Germinal center (tissue), 1 donor: Measurements from ENCODE around the gene RGS7.
"Not testable (repeated sequence)": the region's sequence is repeated elsewhere in the genome, so short reads cannot be mapped to it uniquely, and the experiment has no call there.

Experiments
- DNase-seq: peaks from one replicate; pipeline ENCODE4 v3.0.0; 2012; ENCODE audit warnings: mixed read lengths, low spot score

Gene RGS7

DNA sequence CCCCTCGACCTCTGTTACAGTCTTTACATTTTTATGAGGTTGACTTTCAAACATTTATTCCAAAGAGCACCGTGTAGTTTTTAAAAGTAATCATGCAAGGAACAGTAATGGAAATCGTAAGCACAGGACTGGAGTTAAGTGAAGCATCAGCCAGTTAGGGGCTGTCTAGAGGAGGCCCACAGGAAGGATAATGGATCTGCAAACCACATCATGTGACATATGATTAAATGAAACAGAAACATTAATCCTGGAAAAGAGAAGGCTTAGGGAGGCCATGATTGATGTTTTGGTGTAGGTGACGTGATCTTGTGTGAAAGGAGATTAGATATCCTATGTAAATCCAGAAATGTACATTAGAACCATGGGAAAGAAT is 25.0 kb downstream of the RGS7 start:
- DNase-seq: no peak

DNA sequence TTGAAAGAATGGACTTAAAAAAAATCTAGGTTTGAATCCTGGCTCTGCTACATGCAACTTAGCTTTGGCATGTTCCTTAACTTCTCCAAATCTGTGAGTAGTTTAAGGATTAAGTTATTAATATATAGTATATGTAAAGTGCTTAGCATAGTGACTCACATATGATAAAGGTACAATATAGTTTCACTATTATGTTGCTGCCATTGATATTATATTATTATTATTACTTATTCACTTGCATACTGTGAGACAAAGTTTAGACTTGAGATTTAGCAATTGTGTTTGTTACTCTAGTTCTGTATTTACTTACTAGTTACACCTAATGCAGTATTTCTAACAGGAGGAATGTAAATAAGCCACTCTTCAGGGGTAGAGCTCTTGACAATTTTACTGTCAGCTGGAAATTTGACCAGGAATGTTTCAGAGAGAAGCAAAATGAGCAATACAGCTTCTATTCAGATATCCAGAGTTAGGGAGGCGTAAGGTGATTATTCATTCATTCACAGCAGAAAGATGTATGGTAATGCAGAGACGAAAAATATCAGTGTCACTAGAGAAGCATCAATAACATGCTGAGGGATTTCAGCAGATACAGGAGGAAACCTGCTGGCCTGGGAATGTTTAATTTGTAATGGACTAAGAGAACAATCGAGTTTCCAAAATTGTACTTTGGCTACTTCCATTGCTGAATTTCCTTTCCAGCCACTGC is 25.5 kb downstream of the RGS7 start:
- no peak for DNase-seq

DNA sequence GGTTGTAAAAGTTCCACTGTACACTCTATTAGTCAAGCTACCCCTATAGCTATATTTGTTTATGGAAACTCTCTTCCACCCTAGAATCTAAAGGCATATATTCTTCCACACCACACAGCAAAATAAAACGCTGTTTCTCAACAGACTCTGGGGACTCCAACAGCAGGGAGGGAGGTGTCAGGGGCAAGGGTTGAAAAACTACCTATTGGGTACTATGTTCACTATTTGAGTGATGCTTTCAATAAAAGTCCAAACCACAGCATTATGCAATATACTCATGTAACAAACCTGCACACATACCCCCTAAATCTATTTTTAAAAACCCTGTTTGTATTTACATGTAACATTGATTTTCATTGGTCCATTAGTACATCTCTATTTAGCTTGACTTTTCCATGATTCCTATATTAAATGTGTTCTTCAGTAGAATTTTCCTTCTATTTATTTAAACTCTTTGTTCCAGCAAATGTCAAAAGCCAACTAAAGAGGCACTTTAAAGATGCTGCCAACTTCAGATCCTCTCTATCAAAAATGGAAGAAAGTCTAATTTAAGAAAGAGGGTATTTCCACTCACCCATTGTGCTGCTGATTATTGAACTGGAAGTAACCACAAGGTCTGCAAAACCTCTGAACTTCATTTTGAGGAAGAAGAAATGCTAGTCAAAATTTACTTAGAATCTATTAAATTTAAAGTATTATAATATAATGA is 26.2 kb downstream of the RGS7 start:
- DNase-seq: no peak

DNA sequence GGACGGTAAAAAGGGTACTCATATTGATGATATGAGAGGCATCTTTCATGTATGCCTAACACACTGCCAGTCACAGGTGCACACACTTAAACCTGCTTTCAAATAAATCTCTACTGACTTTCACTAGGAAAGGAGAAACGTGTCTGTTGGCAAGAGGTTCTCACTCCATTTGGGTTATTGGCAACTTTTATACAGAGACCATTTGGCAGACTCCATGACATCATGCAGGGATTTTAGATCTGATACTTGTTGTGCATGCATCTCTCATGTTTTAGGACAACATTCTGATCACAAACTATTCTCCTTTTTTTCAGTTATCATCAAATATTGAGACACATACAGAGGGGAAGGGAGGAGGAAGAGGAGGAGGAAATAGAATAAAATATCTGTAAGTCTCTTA is 31.5 kb downstream of the RGS7 start:
- no peak for DNase-seq

DNA sequence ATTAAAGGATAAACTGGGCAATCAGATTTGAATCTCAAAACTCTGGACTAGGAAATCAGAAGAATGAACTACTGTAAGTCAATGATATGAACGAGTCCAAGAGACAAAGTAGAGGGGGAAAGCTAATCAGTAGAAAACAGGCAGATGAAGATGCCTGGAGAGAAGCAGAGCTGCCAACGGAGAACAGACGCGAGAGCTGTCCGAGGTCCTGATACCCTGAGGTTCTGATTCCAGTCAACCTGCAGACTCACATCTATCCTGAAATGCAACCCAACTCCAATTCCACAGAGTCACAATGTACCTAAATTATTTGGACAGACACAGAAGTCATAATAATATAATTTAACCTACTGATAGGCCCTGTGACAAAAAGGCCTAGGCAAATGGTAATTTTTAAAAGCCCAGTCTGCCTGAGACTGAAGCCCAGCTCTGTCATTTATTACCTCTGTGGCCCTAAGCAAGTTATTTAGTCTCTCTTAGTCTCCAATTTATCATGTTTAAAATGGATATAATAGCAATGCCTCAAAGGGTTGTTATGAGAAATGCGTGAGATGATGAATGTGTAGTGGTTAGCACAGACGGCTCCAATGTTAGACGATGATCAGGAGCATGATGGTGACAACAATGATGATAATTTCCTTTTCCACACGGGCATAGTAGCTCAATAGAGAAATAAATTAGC is 33.4 kb downstream of the RGS7 start:
- DNase-seq: no peak

DNA sequence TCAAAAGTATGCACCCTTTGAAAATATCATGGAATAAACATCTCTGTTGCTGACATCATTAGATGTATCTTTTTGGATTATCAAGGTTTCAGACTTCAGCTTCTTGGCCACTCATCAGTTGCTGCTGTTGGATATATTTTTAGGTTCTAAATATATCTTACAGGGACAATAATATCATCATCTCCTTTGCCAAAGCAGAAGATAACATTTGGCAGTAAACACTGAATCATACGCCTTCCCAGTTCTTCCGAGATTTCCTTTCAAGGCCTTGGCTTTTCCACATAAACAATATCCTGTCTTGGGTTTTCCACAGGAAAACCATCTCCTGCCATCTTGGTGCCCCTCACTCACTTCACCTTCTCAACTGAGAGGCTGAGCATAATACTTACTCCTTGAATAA is 39.3 kb downstream of the RGS7 start:
- no peak for DNase-seq

DNA sequence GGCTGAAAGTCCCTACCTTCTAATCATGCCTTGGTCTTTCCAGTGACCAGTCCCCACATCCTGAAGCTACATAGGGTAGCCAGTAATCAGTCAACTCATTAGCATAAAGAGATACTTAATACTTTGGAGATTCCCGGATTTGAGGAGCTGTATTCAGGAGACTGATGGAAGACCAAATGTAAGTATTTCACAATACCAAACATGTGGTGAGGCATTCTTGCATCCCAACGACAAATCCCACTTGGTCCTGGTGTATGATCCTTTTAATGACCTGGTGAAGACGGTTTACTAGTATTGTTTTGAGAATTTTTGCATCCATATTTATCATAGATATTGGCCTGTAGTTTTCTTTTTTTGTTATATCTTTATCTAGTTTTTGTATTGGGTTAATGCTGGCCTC is 40.6 kb downstream of the RGS7 start:
- no peak for DNase-seq

DNA sequence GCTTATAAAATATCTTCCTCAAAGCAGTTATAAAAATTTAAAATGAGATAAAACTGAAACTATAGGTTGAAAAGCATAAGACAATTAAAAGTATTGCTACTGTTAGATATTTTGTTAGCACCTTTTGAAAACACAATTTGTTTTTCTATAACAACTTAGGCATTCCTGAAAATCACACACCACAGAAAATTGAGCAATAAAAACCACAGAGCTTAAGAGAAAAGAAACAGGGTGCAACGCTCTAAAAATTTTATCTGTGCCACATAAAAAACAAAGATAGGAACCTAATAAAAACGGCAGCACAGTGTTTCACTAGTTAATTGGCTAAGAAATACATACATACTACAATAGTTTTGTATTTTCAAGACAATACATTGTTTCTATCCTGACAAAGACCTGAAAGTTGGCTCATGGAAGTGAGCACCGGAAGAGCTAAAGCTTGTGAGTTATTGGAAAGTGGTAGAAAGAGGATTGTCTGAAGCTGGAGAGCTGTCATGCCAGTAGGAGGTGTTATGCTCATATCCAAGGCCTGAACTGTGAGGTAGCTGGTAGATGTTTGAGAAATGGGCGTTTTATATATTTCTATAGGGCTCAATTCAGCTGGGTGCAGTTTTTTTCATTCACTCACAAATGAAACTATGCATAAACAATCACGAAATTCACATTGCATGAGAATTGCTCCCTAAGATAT is 45.8 kb downstream of the RGS7 start:
- no peak for DNase-seq

DNA sequence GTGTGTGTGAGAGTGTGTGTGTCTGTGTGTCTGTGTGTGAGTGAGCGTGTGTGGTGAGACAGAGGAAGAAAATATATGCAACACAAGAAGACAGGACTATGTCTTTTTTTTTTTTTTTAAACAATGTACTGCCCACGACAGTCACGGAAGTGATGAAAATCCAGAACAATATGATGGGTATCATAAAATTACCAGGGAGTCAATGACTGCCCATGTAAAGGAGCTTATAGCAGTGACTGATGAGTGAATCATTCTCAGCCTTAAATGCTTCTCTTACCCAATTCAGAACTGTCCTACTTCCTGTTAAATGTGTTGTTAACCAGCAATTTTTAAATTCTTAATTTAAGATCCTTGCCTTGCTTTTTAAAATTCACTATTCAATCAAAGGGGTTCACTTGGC is 46.6 kb downstream of the RGS7 start:
- no peak for DNase-seq

DNA sequence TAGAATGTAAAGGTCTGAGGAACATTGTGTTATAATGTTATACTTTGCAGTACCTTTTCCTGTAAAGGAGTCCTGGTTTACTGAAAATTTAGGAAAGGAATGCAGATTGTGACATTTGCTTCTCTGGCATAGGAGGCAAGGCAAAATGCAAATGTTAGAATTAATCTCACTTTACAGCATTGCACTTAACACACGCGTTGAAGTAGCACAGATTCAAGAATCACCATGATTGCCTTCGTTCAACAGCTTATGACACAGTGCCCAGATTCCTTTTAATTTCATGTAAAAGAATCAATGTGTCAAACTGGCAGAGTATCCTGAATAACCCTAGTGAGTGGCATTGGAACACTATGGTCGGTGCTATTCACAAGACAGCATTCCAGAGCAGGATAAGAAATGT is 47.4 kb downstream of the RGS7 start:
- DNase-seq: no peak

DNA sequence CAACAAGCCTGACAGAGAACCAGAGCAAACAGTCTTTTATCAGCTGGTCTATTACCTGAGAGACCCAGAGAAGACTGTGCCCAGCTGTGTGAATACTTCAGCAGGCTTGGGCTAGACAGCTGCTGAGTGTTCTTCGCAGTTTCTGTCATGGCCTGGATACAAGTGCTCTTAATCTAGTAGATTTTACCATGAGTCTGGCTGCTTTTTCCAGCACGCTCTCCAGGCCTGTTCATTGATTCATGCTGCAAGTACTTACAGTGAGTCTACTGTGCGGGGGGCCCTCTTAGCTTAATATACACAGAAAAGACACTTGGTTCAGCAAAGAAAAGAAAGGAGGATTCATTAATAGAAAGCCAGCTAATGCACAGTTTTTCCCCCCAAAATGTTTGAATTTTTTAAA is 48.5 kb downstream of the RGS7 start:
- DNase-seq: no peak

DNA sequence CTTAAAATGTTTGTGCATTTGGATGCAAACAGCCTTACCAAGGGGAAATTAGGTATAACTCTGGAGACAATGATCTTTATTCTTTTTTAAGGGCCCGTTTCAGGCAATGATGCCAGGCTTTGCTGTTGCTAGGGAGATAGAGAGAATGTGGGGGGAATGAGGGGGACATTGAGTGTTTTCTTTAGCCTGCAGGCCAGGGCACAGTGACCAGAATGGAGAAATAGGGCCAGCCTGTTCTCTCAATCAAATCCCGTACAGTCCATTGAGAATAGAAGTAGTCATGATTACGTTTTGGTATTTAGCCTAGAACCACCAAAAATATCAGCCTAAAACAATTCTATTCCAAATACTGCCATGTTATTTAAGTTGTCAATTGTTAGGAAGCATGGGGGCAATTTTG is 49.0 kb downstream of the RGS7 start:
- DNase-seq: no peak

DNA sequence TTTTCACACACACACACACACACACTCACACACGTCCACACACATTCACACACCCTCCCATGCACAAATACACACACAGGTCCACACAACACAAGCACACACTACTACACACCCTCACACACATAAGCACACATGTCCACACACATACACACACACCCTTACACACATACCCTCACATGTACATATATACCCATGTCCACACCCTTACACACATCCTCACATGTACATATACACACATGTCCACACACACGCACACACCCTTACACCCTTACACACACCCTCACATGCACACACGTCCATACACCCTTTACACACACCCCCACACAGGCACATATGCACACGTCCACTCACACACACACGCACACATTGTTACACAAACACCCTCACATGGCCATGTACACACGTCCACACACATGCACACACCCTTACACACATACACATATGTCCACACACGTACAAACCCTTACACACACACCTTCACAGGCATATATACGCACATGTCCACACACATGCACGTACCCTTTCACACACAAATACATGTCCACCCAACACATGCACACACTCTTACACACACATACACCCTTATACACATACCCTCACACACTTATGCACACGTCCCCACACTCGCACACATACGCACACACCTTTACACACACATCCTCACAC is 50.7 kb downstream of the RGS7 start:
- DNase-seq: no peak

DNA sequence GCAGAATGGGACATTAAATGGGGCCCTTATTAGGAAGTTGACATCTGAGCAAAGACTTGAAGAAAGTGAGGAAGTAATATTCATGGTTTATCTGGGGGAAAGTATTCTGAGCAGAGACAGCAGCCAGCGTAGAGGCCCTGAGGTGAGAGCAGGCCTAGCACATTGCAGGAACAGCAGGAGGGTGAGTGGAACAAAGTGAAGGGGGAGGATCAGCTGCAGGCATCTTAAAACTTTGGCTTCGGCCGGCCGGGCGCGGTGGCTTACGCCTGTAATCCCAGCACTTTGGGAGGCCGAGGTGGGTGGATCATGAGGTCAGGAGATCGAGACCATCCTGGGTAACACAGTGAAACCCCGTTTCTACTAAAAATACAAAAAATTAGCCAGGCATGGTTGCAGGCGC is 55.0 kb downstream of the RGS7 start:
- not testable (repeated sequence) for DNase-seq

DNA sequence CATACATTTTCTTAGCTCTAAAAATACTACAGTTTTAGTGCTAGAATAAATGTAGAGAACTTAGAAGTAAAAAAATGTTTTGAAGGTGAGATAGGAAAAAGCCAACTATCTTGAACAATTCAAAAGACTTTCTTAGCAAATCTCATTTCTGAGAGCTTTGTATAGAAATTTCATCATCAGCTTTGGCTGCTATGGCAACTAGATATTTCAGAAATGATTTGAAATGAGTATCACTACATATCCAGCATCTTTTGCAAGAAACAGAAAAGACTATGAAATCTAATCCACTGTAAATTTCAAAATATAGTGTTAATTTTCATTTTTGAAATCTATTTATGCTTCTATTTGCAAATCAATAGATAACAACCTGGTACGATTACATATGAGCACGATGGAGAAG is 57.7 kb downstream of the RGS7 start:
- no peak for DNase-seq

DNA sequence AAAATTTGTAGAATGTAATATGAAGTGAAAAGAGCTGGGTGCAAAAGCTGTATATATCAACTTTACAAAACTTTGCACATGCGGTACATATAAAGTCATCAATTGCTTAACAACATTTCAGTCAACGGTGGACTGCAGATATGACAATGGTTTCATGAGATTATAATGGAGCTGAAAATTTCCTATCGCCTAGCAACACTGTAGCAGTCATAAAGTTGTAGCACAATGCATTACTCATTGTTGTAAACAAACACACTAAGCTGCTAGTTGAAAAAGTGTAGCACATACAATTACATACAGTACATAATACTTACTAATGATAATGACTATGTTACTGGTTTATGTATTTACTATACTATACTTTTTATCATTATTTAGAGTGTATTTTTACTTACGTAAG is 64.0 kb downstream of the RGS7 start:
- DNase-seq: no peak

DNA sequence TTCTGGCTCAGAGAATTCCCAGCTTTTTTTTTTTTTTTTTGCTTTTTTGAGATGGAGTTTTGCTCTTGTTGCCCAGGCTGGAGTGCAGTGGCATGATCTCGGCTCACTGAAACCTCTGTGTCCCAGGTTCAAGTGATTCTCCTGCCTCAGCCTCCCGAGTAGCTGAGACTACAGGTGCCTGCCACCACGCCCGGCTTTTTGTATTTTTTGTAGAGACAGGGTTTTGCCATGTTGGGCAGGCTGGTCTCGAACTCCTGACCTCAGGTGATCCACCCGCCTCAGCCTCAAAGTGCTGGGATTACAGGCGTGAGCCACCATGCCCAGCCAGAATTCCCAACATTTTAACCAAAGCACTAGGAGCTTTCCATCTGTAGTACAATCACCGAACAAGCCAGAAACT is 65.5 kb downstream of the RGS7 start:
- not testable (repeated sequence) for DNase-seq

DNA sequence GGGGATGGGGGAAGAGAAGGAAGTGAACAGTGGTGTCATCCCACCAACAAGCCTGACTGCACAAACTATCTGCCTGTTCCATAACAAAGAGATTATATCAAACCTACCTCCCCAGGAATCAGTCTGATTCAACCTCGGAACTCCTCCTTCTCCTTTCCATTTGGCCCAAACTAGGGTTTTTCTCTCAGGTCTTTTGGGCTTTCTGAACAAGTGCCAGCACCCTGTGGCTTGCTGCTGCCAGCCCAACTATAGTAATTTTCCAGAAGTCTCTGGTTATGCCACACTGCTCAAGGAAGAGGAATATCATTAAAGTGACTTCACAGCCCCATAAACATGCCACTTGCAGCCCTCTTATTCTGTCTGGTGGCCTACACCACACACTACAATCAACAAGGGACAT is 70.5 kb downstream of the RGS7 start:
- DNase-seq: no peak

DNA sequence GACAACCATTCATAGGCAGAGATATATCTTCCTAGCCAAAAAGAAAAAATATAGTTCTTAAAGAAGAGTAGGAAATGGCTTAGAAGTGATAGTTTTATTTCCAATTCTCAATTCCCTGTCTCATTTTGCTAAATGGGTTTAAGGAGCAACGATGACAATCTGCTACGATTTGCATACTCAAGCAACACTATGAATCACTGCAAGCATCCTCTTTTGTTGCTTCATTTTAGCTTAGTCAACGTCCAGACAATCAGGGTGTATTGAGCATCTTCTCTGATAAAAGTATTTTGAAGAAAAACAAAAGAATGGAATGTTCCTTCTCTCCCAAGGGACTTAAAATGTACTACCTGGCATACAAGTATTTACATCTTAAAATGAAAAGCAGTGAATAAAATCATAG is 80.6 kb downstream of the RGS7 start:
- no peak for DNase-seq

DNA sequence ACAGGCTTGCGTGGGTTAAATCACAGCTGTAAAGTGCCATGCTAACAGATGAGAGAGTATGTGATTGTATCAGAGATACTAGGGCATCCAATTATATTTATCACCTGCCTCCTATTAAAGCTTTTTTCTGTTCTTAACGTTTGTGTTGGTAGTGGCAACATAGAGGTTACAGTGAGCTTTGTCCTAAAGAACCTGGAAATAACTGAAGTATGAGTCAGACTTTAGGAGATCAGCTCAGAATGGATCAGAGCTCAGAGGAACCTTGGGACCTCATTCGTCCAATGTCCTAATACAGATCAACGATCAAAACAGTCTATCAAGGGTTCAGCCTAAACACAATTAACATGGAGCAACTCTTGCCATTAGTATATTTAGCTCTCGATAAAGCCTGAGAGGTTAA is 81.0 kb downstream of the RGS7 start:
- no peak for DNase-seq

DNA sequence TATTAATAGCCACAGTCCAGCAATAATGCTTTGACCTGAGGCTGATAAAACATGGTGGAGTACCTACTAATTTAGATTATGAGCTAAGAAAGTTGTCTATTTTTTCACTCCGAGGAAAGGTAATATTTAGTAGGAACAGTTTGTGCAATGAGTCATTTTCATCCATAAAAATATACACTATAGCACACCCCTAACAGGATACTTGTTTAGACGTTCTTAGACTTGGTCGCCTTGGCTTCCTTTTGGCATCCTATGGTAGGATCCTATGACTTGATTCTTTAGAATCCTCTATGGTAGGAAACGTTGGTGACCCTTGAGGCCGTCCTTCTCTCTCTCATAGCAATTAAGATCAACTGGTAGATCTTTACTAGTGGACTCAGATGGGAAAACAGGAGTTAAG is 81.8 kb downstream of the RGS7 start:
- DNase-seq: no peak

DNA sequence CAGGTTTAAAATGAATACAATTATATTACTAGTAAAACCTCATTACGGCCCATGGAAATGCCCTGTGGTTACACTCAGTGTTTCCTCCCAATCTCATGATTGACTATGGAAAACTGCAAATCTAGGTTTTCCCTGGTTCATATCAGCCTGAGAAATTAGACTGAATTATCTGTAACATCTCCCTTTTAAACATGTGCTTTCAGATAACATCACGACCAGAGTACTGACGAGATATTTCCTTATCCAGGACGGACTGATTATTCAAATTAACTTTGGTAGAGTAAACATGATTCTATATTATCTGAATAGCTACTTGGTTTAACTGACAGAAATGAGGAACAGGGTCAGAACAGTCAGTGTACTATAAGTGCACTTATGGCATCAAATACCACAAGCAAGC is 82.3 kb downstream of the RGS7 start:
- no peak for DNase-seq
